HEK293 (cell line): ENCODE measurements around the gene NDUFV2.

Experiments
- KLF7 ChIP-seq: fragments of 450-650 bp; formaldehyde crosslinking; IDR thresholded peaks from 2 replicates; pipeline ENCODE4 v1.5.1; 2016; ENCODE audit warnings: missing biosample characterization, missing genetic modification characterization, borderline replicate concordance
- ZNF555 ChIP-seq: fragments of 450-650 bp; formaldehyde crosslinking; conservative IDR thresholded peaks from 2 replicates; pipeline ENCODE4 v1.5.1; 2017; ENCODE audit warnings: missing biosample characterization, mild to moderate bottlenecking, missing genetic modification characterization, inconsistent platforms
- TF ChIP-seq, protein P1 (sequence below): fragments of 450-650 bp; formaldehyde crosslinking; optimal IDR thresholded peaks from 2 replicates; pipeline ENCODE3; 2016; ENCODE audit warnings: missing biosample characterization, mild to moderate bottlenecking, missing genetic modification characterization

DNA sequence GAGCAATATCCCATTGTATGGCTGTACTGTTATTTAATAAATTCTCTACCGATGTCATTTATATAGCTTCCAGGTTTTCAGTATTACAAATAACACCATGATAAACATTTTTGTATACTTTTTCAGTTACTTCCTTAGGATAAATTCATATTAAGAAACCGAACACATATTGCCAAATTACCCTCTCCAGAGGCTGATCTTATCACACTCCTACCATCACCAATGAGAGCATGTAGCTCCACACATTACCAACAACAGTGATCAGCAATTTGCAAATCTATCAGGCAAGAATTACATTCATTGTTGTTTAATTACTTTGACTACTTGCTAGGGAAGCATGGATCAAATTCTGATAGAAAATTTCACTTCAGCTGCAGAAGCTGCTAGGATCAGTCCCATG is 5.8 kb upstream of the NDUFV2 start:
- TF ChIP-seq, protein P1, sequence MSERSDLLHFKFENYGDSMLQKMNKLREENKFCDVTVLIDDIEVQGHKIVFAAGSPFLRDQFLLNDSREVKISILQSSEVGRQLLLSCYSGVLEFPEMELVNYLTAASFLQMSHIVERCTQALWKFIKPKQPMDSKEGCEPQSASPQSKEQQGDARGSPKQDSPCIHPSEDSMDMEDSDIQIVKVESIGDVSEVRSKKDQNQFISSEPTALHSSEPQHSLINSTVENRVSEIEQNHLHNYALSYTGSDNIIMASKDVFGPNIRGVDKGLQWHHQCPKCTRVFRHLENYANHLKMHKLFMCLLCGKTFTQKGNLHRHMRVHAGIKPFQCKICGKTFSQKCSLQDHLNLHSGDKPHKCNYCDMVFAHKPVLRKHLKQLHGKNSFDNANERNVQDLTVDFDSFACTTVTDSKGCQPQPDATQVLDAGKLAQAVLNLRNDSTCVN (tag by site-specific recombination) = no peak
- TF ChIP-seq ZNF555 (tag by site-specific recombination) (no peak), KLF7 (no peak)
